GM21717 (cell line): ENCODE data around the gene SGCD.
"Not testable (repeated sequence)": the region's sequence is repeated elsewhere in the genome, so short reads cannot be mapped to it uniquely, and the experiment has no call there.

ENCODE experiments used
- ATAC-seq: cut with Tn5 transposase; IDR thresholded peaks from one replicate; pipeline ENCODE4 v1.9.1; 2021; ENCODE audit warnings: mild to moderate bottlenecking, moderate library complexity; ENCODE audit not compliant: unreplicated experiment

The SGCD gene

GRCh38 chr5:156617426-156617825 lies 290.5 kb downstream of the SGCD start:
- ATAC-seq = no peak

GRCh38 chr5:156618601-156619000 lies 291.6 kb downstream of the SGCD start:
- ATAC-seq = no peak

- ATAC-seq = no peak
Measured at GRCh38 chr5:156621719-156622118, 294.8 kb downstream of the SGCD start.

DNA sequence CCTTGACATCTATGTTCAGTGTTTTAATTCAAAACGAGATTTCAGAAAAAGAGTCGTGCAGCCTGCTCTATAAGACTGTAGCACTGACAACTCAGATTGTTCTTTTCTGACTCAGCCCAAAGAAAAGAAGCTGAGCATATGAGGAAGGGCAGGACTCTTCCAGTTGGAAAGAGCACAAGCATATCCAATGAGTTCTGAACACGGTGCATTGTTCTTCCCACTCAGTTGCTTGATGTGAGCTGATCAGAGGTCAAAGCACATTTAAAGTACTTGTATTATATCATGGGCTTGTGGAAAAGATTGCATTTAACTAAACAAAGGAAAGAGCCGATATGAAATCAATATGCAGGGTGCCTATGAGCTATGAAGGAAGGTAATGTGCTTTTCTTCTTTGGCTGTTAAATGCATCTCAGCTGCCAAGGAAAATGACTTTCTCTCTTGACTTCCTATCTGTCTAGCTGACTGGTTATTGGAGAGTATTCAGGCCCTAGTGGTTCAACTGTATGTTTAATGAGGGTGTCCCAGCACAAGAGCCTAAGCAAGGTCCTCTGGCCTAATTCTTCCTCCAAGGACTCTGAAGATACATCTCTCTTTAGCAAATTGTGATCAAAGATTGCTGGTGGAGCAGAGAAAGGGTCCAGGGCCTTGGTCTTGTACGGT lies 296.5 kb downstream of the SGCD start:
- ATAC-seq = no peak

DNA sequence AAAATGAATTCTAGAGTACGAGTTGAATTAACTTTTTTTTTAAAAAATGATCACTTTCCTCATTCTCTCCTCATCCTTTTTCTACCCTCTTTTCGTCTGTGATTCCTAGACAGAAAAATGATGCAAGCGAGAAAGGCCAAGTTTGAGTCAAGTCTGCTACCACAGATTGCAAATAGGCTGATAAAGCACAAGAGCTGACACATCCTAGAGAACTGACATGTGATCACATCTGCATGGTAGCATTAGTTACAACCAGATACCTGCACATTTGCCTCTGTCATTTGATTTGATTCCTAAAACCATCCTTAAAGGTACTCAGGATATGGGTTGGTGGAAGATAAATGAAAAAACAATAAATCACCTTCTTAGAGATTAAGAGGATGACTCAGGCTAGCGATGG lies 297.7 kb downstream of the SGCD start:
- ATAC-seq = no peak

- no peak for ATAC-seq
Measured at GRCh38 chr5:156628421-156628820, 301.5 kb downstream of the SGCD start.

- ATAC-seq = no peak
Measured at GRCh38 chr5:156631005-156631404, 304.0 kb downstream of the SGCD start.

DNA sequence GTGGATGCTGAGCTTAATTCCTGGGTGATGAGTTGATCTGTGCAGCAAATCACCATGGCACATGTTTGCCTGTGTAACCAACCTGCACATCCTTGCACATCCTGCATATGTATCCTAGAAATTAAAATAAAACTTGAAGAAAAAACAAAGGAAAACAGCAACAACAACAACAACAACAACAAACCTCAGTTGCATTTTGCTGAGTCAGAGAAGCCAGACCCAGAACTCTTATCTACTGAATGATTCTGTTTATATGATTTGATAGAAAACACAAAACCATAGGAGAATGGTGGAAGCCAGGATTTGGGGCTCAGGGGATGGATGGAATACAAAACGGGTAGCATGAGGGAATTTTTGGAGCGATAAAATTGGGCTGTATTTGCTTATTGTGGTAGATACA lies 307.3 kb downstream of the SGCD start:
- no peak for ATAC-seq

GRCh38 chr5:156640691-156641241 lies 313.8 kb downstream of the SGCD start:
- ATAC-seq = no peak

GRCh38 chr5:156641686-156642085 lies 314.7 kb downstream of the SGCD start:
- no peak for ATAC-seq

DNA sequence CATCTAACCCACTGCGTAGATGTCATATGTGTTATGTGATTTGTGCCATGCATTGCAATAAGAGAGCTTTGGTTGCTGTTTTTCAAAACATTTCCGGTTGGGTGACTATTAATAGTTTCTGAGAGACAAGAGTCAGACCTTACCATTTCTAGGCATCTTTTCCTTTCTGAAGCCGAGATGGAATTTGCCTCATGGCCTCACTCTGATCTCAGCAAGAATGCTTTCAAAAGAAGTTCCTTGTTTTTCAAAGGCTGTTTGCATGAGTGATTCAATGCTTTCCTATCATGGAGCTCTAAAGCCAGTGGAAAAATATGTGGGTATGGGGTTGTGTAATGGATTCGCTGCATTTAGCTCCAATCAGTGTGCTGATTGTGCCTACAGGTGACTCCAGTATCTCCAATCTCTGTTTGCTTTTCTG lies 320.1 kb downstream of the SGCD start:
- no peak for ATAC-seq

- no peak for ATAC-seq
Measured at GRCh38 chr5:156654444-156654843, 327.5 kb downstream of the SGCD start.

DNA sequence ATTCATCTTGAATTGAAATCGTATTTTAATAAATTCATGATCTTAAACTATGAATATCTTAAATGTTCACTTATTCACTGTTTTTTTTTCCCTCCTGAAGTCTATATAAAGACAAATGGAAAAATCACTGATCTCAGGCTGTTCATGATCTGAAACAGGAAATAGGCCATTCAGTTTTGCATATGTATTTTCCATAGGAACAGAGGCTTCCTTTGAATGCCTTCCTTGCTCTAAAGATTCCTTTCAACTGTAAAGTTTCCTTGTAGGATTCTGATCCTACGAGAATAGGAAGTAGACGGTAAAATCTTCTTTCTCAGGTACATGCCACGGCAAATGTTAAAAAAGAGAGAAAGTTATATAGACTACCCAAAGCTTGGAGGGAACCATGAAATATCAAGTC lies 328.8 kb downstream of the SGCD start:
- ATAC-seq = no peak

- ATAC-seq = not testable (repeated sequence)
Measured at GRCh38 chr5:156664832-156665231, 337.9 kb downstream of the SGCD start.

DNA sequence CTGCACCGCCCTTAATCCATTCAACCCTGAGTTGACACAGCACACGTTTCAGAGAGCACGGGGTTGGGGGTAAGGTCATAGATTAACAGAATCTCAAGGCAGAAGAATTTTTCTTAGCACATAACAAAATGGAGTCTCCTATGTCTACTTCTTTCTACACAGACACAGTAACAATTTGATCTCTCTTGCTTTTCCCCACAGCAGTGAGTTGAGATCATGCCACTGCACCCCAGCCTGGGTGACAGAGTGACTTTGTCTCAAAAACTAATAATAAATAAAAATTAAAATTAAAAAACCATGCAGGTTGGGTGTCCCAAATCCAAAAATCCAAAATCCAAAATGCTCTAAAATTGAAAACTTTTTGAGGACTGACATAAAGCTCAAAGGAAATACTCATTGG lies 339.7 kb downstream of the SGCD start:
- not testable (repeated sequence) for ATAC-seq

DNA sequence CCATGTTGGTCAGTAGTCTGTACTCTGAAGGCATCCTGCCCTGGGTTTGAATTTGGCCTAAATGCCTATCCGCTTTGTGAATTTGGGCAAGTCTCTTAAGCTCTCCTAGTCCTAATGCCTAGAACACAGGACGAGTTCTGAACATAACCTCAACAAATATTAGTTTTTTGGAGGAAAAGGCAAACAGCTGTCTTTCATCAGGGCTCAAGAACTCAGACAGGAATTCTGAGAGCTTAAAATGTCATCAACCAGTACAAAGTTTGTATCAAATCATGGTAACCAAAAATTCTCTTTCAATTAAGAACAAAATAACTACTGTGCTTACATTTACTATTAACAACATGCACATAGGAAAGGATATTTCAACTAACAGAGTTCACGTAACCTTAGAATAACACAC lies 340.7 kb downstream of the SGCD start:
- ATAC-seq = no peak

GRCh38 chr5:156669416-156669815 lies 342.5 kb downstream of the SGCD start:
- ATAC-seq = no peak

DNA sequence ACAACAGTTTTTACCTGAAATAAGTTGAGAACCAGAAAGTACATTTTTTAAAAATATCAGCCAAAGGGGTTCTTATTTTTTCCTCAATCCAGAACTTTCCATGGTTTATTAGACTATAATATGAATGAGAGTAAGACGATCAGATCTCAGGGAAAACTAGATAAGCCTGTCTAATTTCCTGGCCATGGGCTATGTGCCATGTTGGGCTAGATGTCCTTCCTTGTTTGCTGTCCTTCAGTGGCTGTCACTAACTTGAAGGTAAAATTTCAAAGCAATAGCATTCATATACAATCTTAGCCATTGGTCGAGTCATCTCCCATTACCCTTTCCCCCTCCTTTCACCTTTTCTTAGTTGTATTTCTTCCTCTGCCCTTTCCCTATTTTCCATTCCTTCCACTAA lies 343.7 kb downstream of the SGCD start:
- no peak for ATAC-seq

DNA sequence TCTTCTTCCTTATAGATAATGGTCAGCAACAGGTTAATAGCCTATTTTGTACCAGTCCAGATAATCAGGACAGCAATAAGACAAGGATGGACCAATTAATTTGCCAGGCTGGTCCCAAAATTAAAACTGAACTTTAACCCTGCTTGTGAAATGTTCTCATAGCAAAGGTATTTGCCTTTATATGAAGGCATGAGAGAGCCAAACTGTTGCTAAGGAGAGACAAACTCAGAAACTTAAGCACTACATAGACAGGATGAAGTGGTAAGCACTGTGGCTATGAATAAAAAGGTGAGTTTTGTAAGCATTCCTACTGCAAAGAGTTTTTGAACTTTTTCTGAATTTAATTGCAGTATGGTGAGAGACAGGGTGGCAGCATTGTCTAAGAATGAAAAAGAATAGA lies 348.4 kb downstream of the SGCD start:
- ATAC-seq = no peak

- no peak for ATAC-seq
Measured at GRCh38 chr5:156677963-156678362, 351.0 kb downstream of the SGCD start.

- no peak for ATAC-seq
Measured at GRCh38 chr5:156678484-156678883, 351.5 kb downstream of the SGCD start.

GRCh38 chr5:156680831-156681230 lies 353.9 kb downstream of the SGCD start:
- no peak for ATAC-seq

DNA sequence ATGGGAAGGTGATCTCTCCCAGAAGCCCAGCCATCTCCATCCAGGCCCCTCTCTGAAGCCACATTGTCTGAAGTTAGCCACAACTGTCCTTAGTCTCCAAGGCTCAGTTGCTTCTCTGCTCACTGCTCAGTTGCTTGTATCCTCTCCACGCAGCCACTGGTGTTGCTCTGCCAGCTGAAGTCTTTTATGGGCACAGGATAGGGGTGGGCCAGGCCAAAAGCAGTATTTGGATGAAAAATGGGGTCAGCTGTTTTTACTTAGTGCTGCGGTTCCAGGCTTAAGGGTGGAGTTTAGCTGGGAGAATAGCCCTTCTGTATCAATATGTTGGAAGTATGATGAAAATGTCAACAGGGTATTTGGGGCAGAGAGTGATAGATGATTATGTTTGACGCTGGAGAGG lies 354.3 kb downstream of the SGCD start:
- no peak for ATAC-seq
